ENCODE measurements around the gene RFX2.
A peak's percentile ranks its signal among the peaks of the same experiment; 100 is the strongest.
"Not testable (repeated sequence)": the region's sequence is repeated elsewhere in the genome, so short reads cannot be mapped to it uniquely, and the experiment has no call there.

Gene RFX2

DNA sequence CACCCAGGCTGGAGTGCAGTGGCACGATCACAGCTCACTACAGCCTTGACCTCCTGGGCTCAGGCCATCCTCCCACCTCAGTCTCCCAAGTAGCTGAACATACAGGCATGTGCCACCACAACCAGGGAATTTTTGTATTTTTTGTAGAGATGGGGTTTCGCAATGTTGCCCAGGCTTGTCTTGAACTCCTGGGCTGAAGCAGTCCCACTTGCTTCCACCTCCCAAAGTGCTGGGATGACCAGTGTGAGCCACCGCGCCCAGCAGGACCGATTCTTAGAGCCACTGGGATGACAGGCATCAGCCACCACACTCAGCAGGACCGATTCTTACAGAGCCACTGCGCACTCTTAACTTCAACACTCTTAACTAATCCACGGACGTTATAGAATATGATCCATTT is 77.5 kb downstream of the RFX2 start:
- peaks cover 11% of the 10 kb centered on the region for H3K4me1 Mint-ChIP-seq
- H3K9me3 Mint-ChIP-seq: no peaks in the 10 kb centered on the region
- DNase-seq: no peak
- H3K4me3 Mint-ChIP-seq: no peak overlapping the region
- no peak for ATAC-seq
- H3K27me3 Mint-ChIP-seq: no peaks in the 10 kb centered on the region
- H3K36me3 Mint-ChIP-seq (ENCODE audit: low read depth): no peaks in the 10 kb centered on the region
- no peak overlapping the region for H3K27ac Mint-ChIP-seq

DNA sequence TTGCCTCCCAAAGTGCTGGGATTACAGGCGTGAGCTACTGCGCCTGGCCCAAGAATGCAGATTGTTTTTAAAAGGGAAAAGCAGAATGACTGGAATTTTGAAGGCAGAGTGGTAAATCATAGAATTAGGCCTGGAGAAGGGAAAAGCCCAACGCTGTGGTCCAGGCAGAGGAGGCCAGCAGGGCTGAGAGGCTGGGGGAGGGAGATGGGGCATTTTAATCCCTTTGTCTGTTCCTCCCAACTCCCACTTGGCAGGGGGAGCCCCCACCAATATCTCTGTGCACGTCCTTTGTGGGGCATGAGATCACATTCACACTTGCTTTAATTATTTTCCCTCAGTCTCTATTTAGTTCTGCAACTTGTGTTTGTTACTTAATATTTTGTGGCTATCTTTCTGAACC is 77.9 kb downstream of the RFX2 start:
- no peak for DNase-seq
- Mint-ChIP-seq H3K27ac (no peak overlapping the region), H3K4me3 (no peak overlapping the region), H3K27me3 (no peaks in the 10 kb centered on the region), H3K4me1 (peaks cover 8% of the 10 kb centered on the region), H3K36me3 (ENCODE audit: low read depth) (no peaks in the 10 kb centered on the region), H3K9me3 (no peaks in the 10 kb centered on the region)
- no peak for ATAC-seq

DNA sequence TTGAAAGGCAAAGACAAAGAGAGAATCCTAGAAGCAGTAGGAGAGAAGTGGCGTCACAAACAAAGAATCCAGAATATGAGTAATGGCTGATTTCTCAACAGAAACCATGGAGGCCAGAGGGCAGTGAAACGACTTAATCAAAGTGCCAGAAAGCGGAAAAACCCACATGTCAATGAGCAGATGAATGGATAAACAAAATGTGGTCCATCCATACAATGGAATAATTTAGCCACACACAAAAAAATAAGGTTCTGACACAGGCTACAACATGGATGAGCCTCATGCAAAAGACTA is 80.1 kb downstream of the RFX2 start:
- Mint-ChIP-seq H3K36me3 (ENCODE audit: low read depth) (no peaks in the 10 kb centered on the region), H3K4me1 (peaks cover 8% of the 10 kb centered on the region), H3K27me3 (no peaks in the 10 kb centered on the region), H3K27ac (peak overlapping the region; percentile 2), H3K4me3 (no peak overlapping the region), H3K9me3 (no peaks in the 10 kb centered on the region)
- DNase-seq: no peak
- no peak for ATAC-seq

DNA sequence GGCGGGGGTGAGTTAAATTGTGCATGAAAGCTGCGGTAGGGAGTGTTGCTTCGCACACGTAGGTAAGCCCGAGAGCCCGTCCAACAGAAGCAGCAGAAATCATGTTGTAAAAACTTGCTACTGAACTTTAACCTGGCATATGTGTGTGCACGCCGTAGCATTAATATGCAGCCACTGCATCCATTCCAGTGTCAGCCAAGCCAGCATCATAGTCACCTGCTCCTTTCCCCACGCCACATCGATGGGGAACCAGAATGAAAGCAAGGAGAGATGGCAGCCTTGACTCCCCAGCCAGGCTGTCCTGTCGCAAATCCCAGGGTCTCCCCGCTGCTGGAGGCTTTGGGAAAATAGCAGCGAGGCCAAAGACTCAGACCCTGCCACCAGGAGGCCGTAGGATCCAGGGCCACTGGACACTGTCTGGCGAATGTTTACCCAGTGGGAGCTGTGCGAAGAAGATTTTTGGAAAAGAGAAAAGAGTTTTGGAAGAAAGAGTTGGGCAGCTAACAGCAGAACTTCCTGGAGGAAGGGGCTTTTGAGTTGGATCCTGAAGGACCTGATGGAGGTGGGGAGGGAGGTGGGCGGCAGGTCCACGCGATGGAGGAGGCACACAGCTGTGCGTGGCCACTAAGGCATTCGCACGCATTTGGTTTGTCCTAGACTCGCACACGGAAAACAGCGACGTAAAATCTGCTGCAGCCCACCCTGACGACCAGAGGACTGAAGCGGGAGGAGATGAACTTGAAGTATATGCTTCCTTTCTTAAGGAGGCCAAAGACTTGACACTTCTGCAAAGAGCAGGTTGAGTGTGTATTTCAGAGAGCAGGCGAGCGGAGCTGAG is 83.7 kb downstream of the RFX2 start:
- no peak overlapping the region for H3K27ac Mint-ChIP-seq
- H3K36me3 Mint-ChIP-seq (ENCODE audit: low read depth): no peaks in the 10 kb centered on the region
- no peaks in the 10 kb centered on the region for H3K27me3 Mint-ChIP-seq
- peaks cover 8% of the 10 kb centered on the region for H3K4me1 Mint-ChIP-seq
- DNase-seq (no peak), ATAC-seq (no peak)
- H3K4me3 Mint-ChIP-seq: no peak overlapping the region
- H3K9me3 Mint-ChIP-seq: no peaks in the 10 kb centered on the region

DNA sequence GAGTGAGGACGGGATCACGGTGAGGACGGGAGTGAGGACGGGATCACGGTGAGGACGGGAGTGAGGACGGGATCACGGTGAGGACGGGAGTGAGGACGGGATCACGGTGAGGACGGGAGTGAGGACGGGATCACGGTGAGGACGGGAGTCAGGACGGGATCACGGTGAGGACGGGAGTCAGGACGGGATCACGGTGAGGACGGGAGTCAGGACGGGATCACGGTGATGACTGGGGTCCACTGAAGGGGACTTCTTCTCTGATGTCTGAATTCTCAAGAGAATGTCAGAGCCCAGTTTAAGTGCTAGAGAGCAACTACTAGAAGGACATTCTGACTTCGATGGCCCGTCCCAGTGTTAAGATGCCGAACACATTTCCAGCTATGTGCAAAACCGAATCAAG is 85.5 kb downstream of the RFX2 start:
- H3K36me3 Mint-ChIP-seq (ENCODE audit: low read depth); H3K4me3 Mint-ChIP-seq; H3K9me3 Mint-ChIP-seq; ATAC-seq; H3K27ac Mint-ChIP-seq; DNase-seq; H3K27me3 Mint-ChIP-seq; H3K4me1 Mint-ChIP-seq: not testable (repeated sequence)

DNA sequence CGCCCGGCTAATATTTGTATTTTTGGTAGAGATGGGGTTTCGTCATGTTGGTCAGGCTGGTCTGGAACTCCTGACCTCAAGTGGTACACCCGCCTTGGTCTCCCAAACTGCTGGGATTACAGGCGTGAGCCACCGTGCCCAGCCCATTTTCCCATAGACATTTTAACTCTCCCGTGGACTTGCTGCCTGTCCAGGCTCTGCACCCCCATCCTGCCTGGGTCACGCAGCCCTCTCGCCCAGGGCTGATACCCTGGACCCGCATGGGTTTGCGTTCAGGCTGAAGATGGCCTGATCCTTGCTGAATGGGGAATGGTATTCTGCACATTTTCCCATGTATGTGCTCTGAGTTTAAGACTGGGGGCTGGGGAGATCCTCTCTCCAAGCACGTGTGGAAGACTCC is 86.4 kb downstream of the RFX2 start:
- Mint-ChIP-seq H3K4me3 (no peak overlapping the region), H3K27ac (no peak overlapping the region), H3K4me1 (peaks cover 1% of the 10 kb centered on the region), H3K9me3 (no peaks in the 10 kb centered on the region), H3K36me3 (ENCODE audit: low read depth) (no peaks in the 10 kb centered on the region), H3K27me3 (peaks cover 2% of the 10 kb centered on the region)
- DNase-seq: no peak
- ATAC-seq: no peak

DNA sequence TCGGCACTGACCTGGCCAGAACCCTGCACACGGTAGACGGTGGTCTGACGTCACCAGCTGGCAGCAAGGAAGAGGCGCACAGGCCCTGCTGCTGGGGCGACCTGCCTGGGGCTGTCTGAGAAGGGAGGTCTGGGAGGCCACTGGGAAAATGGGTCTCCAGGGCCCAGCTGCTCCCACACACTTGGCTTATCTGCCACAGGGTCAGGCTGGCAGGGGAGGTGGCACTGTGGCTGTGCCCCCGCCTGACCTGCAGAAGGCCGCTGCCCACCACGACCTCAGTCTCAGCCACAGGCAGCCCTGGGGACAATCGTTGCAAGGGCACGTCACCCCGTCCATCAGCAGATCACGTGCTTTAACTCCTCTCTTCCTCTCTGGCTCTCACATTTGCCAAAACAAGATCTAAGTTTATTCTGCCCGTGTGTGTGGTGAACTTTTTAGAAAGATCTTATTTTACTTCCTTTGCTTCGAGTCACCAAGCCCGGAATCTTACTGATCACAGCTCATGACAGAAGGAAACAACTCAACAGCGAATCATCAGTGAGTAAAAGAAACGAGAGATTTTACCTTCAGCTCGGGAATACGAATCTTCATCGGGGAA is 87.1 kb downstream of the RFX2 start:
- no peaks in the 10 kb centered on the region for H3K36me3 Mint-ChIP-seq (ENCODE audit: low read depth)
- H3K9me3 Mint-ChIP-seq: no peaks in the 10 kb centered on the region
- no peak overlapping the region for H3K4me3 Mint-ChIP-seq
- H3K27me3 Mint-ChIP-seq: peaks cover 2% of the 10 kb centered on the region
- no peak for ATAC-seq
- peaks cover 1% of the 10 kb centered on the region for H3K4me1 Mint-ChIP-seq
- DNase-seq: no peak
- H3K27ac Mint-ChIP-seq: no peak overlapping the region

DNA sequence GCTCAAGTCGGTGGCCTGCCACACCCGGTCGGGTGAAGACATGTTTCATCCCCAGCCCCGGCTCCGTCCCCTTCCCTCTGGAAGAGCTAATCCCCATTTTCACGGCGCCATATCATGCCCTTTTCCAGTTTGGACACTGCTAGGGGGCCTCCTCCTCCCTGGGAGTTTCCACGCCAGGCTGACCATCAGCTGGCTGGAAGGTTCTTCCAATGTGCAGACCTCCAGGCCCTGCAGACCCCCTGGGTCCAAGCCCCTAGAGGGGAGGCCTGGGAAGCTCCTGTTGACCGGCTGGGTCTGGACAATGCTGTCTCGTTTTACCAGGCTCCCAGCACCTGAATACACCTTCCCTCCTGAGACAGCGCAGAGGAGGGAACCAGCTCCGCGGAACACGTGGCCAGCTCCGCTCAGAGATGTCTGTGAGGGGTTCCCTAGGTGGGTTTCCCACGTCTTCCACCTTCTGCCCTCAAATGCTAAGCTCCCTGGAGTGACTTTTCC is 87.7 kb downstream of the RFX2 start:
- Mint-ChIP-seq H3K4me1 (peaks cover 1% of the 10 kb centered on the region), H3K27ac (no peak overlapping the region), H3K36me3 (ENCODE audit: low read depth) (no peaks in the 10 kb centered on the region), H3K27me3 (peaks cover 2% of the 10 kb centered on the region), H3K4me3 (no peak overlapping the region), H3K9me3 (no peaks in the 10 kb centered on the region)
- DNase-seq: no peak
- ATAC-seq: no peak

DNA sequence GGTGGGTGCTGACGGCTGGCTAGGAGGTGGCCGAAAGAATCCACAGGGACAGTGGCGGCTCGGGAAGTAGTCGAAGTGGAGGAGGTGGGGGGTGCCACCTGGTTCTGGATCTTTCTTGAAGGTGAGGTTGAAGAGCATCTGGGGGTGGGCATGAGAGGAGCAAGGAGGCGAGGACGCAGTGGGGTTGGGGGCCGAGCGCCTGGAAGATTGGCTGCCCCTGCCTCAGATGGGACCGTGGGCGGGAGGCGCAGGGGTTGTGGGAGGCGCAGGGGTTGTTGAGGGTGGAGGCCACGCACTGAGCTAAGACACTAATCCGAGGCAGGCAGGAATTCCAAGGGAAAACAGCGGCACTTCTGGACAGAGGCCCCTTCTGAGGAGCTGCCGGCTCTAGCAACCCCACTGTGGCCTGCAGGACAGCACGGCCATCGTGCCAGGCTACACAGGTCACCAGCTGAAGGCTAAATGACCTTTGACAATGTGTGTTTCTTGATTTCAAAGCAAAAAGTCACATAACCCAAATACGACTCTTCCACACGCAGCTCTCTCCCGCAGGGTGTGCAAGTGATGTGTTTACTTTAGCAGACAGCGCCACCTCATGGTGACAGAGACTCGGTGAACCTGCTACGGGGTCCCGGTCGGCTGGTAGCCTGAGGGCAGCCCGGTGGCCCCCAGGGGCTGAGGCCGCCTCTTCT is 88.3 kb downstream of the RFX2 start:
- DNase-seq (peak; percentile 83), ATAC-seq (peak; percentile 92)
- Mint-ChIP-seq H3K27ac (no peak overlapping the region), H3K9me3 (no peaks in the 10 kb centered on the region), H3K27me3 (peaks cover 2% of the 10 kb centered on the region), H3K36me3 (ENCODE audit: low read depth) (no peaks in the 10 kb centered on the region), H3K4me3 (no peak overlapping the region), H3K4me1 (peaks cover 1% of the 10 kb centered on the region)

DNA sequence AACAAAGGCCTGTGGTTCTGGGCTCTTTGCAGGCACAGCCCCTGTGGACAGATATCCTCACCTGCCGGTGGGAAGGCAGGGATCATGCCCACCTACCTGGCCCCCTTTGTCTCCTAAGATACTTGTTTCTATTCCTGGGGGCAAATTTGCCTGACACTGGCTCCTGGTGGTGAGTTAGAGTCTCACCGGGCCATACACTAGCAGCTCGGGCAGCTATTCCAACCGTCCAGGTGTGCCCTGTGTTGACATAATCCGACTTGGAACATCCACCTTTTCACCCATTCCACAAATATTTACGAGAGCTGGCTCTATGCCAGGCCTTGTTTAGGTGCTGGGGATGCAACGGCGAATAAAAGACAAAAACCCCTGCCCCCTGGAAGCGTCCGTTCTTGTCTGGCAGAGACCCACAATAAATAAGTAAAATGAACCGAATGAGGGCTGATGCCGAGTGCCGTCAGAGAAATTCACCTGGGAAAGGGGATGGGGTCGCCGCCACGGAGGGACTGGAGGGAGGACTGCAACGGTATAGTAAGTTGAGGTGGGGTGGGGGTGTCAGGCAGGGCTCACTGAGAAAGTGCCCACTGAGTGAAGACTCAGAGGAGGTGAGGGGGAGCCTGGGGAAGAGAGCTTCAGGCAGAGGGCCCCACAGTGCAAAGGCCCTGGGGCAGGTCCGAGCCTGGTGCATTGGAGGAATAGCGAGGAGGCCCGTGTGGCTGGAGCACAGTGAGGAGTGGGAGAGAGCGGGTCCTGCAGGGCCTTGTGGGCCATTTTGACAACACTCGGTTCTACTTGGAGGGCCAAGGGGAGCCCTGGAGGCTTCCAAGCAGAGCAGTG is 89.1 kb downstream of the RFX2 start:
- no peak for ATAC-seq
- Mint-ChIP-seq H3K9me3 (no peaks in the 10 kb centered on the region), H3K27me3 (peaks cover 2% of the 10 kb centered on the region), H3K4me1 (peaks cover 1% of the 10 kb centered on the region), H3K27ac (no peak overlapping the region), H3K4me3 (no peak overlapping the region), H3K36me3 (ENCODE audit: low read depth) (no peaks in the 10 kb centered on the region)
- no peak for DNase-seq

DNA sequence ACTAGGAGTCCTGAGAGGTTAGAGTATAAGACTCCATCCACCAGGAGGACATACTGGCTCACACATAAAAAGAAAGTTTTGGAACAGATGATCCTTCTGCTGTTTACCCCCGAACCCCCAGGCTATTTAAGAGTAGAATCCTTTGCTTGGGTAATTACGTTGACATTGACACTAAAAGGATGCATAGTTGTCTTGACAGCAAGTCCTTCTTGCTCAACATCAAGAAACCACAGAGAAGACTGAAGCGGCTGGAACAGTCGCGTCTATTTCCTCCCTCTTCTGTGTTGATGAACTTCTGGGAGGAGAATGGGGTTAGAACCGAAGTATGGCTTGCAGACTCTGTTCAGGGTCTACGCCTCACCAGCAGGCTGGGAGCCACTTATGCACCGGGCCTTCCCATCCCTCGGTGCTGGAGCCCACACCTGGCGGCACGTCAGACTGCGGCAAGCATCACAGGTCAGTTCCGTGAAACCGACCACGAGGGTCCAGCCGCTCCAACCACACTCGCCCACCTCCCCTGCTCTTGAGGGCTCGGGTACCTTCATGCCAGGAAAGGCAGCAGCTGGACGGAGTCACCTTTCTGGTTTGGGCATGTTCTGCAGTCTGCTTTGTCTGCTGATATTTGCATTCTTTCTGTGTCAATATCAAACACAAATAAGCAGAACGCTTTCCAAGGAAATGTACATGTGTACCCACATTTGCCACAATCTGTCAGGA is 90.0 kb downstream of the RFX2 start:
- ATAC-seq (no peak), DNase-seq (no peak)
- Mint-ChIP-seq H3K4me1 (peaks cover 1% of the 10 kb centered on the region), H3K27me3 (peaks cover 2% of the 10 kb centered on the region), H3K4me3 (no peak overlapping the region), H3K27ac (no peak overlapping the region), H3K9me3 (no peaks in the 10 kb centered on the region), H3K36me3 (ENCODE audit: low read depth) (no peaks in the 10 kb centered on the region)

DNA sequence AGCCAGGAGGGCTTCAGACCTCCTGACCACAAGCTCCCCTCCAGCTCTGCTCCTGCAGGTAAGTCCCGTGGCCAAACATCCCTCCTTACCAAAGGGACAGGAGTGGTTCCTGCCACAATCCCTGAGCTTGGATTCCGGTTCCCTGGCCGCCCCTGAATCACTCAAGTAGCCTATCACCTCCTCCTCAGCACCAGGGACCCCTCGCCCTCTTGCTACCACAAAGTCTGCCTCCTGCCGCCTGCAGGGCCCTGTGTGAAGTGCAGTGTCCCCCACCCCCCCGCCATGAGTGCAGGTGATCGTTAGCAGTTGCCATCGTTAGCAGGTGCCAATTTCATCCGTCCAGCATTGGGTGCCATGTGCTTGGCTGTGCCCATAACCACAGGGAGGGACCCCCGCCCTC is 91.5 kb downstream of the RFX2 start:
- Mint-ChIP-seq H3K27ac (no peak overlapping the region), H3K36me3 (ENCODE audit: low read depth) (no peaks in the 10 kb centered on the region), H3K4me3 (no peak overlapping the region), H3K9me3 (no peaks in the 10 kb centered on the region), H3K4me1 (peaks cover 1% of the 10 kb centered on the region), H3K27me3 (peaks cover 2% of the 10 kb centered on the region)
- DNase-seq: peak; percentile 6
- no peak for ATAC-seq

DNA sequence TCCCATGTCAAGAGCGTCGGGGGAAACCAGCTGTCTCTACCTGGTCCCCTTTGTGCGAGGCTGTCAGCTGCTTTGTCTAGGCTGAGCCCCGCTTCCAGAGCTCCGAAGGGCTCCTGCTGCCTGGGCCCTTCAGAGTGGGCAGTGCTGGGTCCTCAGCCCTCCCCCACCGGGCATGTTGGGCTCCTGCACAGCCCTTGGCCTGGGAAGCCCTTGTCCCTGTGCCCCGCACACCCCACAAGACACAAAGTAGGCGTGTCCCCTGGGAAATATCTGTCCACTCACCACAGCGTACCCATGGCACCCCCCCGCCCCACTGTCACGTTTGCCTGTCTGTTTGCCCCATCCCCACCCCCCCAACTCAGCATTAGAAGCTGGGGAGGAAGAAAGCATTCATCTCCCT is 92.7 kb downstream of the RFX2 start:
- H3K9me3 Mint-ChIP-seq: no peaks in the 10 kb centered on the region
- no peaks in the 10 kb centered on the region for H3K36me3 Mint-ChIP-seq (ENCODE audit: low read depth)
- ATAC-seq (no peak), DNase-seq (no peak)
- no peak overlapping the region for H3K4me3 Mint-ChIP-seq
- peaks cover 2% of the 10 kb centered on the region for H3K27me3 Mint-ChIP-seq
- H3K4me1 Mint-ChIP-seq: peaks cover 1% of the 10 kb centered on the region
- H3K27ac Mint-ChIP-seq: no peak overlapping the region
